Measurements from ENCODE around the gene MUC13.

Gene MUC13

DNA sequence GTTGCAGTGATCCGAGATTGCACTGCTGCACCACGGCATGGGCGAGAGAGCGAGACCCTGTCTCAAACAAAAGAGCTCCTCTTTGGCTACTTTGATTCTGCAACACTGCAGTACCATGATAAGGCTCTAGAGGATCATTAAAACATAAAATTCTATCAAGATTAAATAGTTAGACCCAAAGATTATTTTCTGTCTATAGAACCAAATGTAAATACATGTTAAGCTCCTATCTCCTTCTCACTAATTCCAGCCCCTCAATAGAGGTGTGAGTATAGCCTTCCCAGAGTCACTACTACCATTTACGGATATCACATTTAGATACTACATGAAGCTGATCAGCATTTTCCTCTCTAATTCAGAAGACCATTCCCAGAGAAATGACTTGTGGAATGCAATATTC, 4.3 kb upstream of the MUC13 start:
- Histone ChIP-seq H3K36me3 (ENCODE audit: insufficient read depth) (no peaks in the 10 kb centered on the region), H3K4me3 (IDR thresholded peaks at IDR 0.05; ENCODE audit: insufficient read depth, low read depth, low read length) (no peak overlapping the region), H4K20me1 (ENCODE audit: insufficient read depth) (no peaks in the 10 kb centered on the region), H3K27ac (no peak overlapping the region), H3K4me1 (ENCODE audit: low read depth, poor library complexity, severe bottlenecking) (no peaks in the 10 kb centered on the region), H3K4me2 (no peak overlapping the region), H3K27me3 (ENCODE audit: insufficient read depth, low read depth) (no peaks in the 10 kb centered on the region), H3K79me2 (ENCODE audit: insufficient read depth, low read depth) (no peaks in the 10 kb centered on the region), H2AFZ (ENCODE audit: low read depth) (no peak overlapping the region), H3K9ac (no peak overlapping the region)
- TF ChIP-seq, protein P1, sequence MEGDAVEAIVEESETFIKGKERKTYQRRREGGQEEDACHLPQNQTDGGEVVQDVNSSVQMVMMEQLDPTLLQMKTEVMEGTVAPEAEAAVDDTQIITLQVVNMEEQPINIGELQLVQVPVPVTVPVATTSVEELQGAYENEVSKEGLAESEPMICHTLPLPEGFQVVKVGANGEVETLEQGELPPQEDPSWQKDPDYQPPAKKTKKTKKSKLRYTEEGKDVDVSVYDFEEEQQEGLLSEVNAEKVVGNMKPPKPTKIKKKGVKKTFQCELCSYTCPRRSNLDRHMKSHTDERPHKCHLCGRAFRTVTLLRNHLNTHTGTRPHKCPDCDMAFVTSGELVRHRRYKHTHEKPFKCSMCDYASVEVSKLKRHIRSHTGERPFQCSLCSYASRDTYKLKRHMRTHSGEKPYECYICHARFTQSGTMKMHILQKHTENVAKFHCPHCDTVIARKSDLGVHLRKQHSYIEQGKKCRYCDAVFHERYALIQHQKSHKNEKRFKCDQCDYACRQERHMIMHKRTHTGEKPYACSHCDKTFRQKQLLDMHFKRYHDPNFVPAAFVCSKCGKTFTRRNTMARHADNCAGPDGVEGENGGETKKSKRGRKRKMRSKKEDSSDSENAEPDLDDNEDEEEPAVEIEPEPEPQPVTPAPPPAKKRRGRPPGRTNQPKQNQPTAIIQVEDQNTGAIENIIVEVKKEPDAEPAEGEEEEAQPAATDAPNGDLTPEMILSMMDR (conservative IDR thresholded peaks at IDR 0.05; ENCODE audit: low read depth, low read length), result no peak

DNA sequence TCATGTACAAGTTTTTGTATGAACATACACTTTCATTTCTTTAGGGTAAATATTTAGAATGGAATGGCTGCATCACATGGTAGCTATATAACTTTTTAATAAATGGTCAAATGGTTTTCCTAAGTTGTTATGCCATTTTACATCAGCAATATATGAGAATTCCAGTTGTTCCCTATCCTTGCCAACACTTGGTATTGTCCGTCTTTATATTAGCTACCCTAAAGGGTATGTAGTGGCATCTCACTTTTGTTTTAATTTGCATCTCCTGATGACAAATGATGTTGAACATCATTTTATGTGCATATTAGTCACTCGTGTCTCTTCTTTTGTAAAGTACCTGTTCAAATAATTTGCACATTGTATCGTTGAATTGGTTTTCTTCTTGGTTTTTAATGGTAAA, 2.5 kb upstream of the MUC13 start:
- no peak overlapping the region for H3K27ac ChIP-seq
- no peaks in the 10 kb centered on the region for H3K36me3 ChIP-seq (ENCODE audit: insufficient read depth)
- H3K9ac ChIP-seq, result no peak overlapping the region
- peaks cover 3% of the 10 kb centered on the region; the same call in 1 of the 2 replicates for H3K27me3 ChIP-seq (ENCODE audit: insufficient read depth, low read depth)
- H3K4me2 ChIP-seq, result no peak overlapping the region
- no peaks in the 10 kb centered on the region for H3K4me1 ChIP-seq (ENCODE audit: low read depth, poor library complexity, severe bottlenecking)
- TF ChIP-seq, protein P1 (conservative IDR thresholded peaks at IDR 0.05; ENCODE audit: low read depth, low read length), result no peak
- H4K20me1 ChIP-seq (ENCODE audit: insufficient read depth), result no peaks in the 10 kb centered on the region
- no peak overlapping the region for H2AFZ ChIP-seq (ENCODE audit: low read depth)
- no peak overlapping the region for H3K4me3 ChIP-seq (IDR thresholded peaks at IDR 0.05; ENCODE audit: insufficient read depth, low read depth, low read length)
- H3K79me2 ChIP-seq (ENCODE audit: insufficient read depth, low read depth), result no peaks in the 10 kb centered on the region

DNA sequence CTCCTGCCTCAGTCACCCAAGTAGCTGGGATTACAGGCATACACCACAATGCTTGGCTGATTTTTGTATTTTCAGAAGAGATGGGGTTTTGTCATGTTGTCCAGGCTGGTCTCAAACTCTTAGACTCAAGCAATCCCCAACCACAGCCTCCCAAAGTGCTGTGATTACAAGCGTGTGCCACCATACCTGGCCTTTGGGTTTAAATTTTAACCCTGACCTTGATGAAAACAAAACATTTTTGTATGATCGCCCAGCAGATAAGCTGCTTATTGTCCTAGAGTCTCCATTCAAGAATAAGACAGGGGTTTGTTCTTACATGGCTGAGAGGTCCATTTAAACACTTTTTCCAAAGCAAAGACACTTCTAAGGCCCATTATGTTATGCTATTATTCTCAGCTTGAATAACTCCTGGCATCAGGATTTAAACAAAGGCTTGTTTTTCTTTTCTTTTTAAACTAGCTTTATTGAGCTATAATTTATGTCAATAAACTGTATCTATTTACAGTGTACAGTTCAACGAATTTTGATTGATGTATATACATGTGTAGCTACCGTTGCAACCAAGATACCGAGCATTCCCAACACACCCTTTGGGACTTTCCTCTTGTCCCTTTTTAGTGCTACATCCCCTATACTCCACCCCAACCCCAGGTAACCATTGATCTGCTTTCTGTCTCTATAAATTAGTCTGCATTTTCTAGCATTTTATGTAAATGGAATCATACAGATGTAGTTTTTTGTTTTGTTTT, 1.4 kb upstream of the MUC13 start:
- no peak overlapping the region for H3K4me3 ChIP-seq (IDR thresholded peaks at IDR 0.05; ENCODE audit: insufficient read depth, low read depth, low read length)
- no peak overlapping the region for H3K9ac ChIP-seq
- TF ChIP-seq, protein P1 (conservative IDR thresholded peaks at IDR 0.05; ENCODE audit: low read depth, low read length), result no peak
- H3K27me3 ChIP-seq (ENCODE audit: insufficient read depth, low read depth), result peaks cover 3% of the 10 kb centered on the region; the same call in 1 of the 2 replicates
- no peak overlapping the region for H3K27ac ChIP-seq
- H3K36me3 ChIP-seq (ENCODE audit: insufficient read depth), result no peaks in the 10 kb centered on the region
- H2AFZ ChIP-seq (ENCODE audit: low read depth), result no peak overlapping the region
- no peak overlapping the region for H3K4me2 ChIP-seq
- H4K20me1 ChIP-seq (ENCODE audit: insufficient read depth), result no peaks in the 10 kb centered on the region
- no peaks in the 10 kb centered on the region for H3K79me2 ChIP-seq (ENCODE audit: insufficient read depth, low read depth)
- no peaks in the 10 kb centered on the region for H3K4me1 ChIP-seq (ENCODE audit: low read depth, poor library complexity, severe bottlenecking)

- H4K20me1 ChIP-seq (ENCODE audit: insufficient read depth), result no peaks in the 10 kb centered on the region
Measured at GRCh38 chr3:124935264-124935663, 713 bp upstream of the MUC13 start.

More at GRCh38 chr3:124935264-124935663, 713 bp upstream of the MUC13 start:
- Histone ChIP-seq H3K4me2 (no peak overlapping the region), H3K36me3 (ENCODE audit: insufficient read depth) (no peaks in the 10 kb centered on the region), H3K79me2 (ENCODE audit: insufficient read depth, low read depth) (no peaks in the 10 kb centered on the region), H3K27ac (no peak overlapping the region), H2AFZ (ENCODE audit: low read depth) (no peak overlapping the region), H3K27me3 (ENCODE audit: insufficient read depth, low read depth) (peaks cover 6% of the 10 kb centered on the region), H3K9ac (no peak overlapping the region), H3K4me3 (IDR thresholded peaks at IDR 0.05; ENCODE audit: insufficient read depth, low read depth, low read length) (no peak overlapping the region), H3K4me1 (ENCODE audit: low read depth, poor library complexity, severe bottlenecking) (no peaks in the 10 kb centered on the region)
- TF ChIP-seq, protein P1 (conservative IDR thresholded peaks at IDR 0.05; ENCODE audit: low read depth, low read length), result no peak

All from KMS-11 (cell line).